ENCODE results near the gene MARK3. TPM values are rescaled to one million over a fixed set of nuclear protein-coding genes. Genes with fewer than 3 reads are reported as not detected.

MARK3 gene
- total RNA-seq, 1 experiment from 2014 or later, result 81.9 TPM

DNA sequence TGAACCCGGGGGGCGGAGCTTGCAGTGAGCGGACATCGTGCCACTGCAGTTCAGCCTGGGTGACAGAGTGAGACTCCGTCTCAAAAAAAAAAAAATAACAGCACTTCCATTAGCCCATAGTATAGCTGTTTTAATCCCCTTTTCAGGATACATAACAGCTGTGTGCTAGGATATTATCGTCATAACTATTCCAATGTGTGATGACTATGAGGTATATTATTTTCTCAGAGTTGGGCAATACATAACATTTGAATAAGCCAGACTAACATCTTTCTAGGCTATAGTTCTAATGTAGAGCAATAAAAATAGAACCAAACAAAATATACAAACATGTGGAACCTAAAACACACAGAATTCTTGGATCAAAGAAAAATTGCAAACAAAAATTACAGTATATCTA, 57.1 kb downstream of the MARK3 start:
- Histone ChIP-seq H2BK5ac (ENCODE audit: insufficient read length, low read length) (no peak overlapping the region), H4K8ac (replicated peaks; ENCODE audit: insufficient read length, low read depth, low read length) (no peak overlapping the region), H3K18ac (ENCODE audit: insufficient read length, low read depth, low read length) (no peak overlapping the region), H3K4me2 (ENCODE audit: insufficient read depth, insufficient read length, low read length) (no peak overlapping the region), H3K9ac (ENCODE audit: extremely low read depth, insufficient read length, low read length) (no peak overlapping the region), H3K79me1 (ENCODE audit: insufficient read depth, low read depth, low read length, poor library complexity, severe bottlenecking) (peaks cover 4% of the 10 kb centered on the region), H3K56ac (ENCODE audit: insufficient read length, low read depth, low read length) (no peak overlapping the region), H3K4me1 (ENCODE audit: insufficient read depth, low read length) (peaks cover 3% of the 10 kb centered on the region; the same call in 1 of the 2 replicates), H4K20me1 (ENCODE audit: control insufficient read depth, insufficient read depth, insufficient read length) (no peaks in the 10 kb centered on the region), H2BK20ac (ENCODE audit: low read depth, low read length, poor library complexity, severe bottlenecking) (no peak overlapping the region), H4K91ac (ENCODE audit: insufficient read length, low read depth, low read length) (no peak overlapping the region), H3K23me2 (ENCODE audit: insufficient read length, low read depth, low read length, poor library complexity, severe bottlenecking) (no peaks in the 10 kb centered on the region), H2BK12ac (ENCODE audit: insufficient read length, low read depth, low read length) (no peak overlapping the region), H2BK15ac (ENCODE audit: low read depth, low read length) (no peak overlapping the region), H4K5ac (ENCODE audit: insufficient read length, low read depth, low read length) (no peak overlapping the region), H3K14ac (ENCODE audit: insufficient read depth, low read length) (no peak overlapping the region), H3T11ph (ENCODE audit: low read length) (no peak overlapping the region), H3K9me3 (ENCODE audit: control insufficient read depth, low read depth, low read length) (no peaks in the 10 kb centered on the region), H2AK5ac (ENCODE audit: insufficient read length, low read length) (no peak overlapping the region), H3K79me2 (ENCODE audit: insufficient read depth, low read length) (peaks cover 4% of the 10 kb centered on the region; the same call in 1 of the 2 replicates), H3K23ac (ENCODE audit: insufficient read length, low read depth, low read length) (no peak overlapping the region), H3K27ac (ENCODE audit: insufficient read length, low read depth, low read length) (no peak overlapping the region), H2BK120ac (ENCODE audit: low read depth, low read length, poor library complexity, severe bottlenecking) (no peak overlapping the region), H3K27me3 (ENCODE audit: insufficient read depth, low read length) (no peaks in the 10 kb centered on the region), H3K4ac (ENCODE audit: low read depth, low read length) (no peak overlapping the region), H2AFZ (ENCODE audit: low read length) (no peak overlapping the region)
- Mint-ChIP-seq H3K4me1 (peaks cover 16 to 17% of the 10 kb centered on the region in 2 experiments), H3K27me3 (ENCODE audit: low read depth) (no peaks in the 10 kb centered on the region), H3K36me3 (ENCODE audit: insufficient read depth in 1 of 3, low read depth in 3 of 3) (peaks cover 14 to 35% (median 26%) of the 10 kb centered on the region in 3 experiments; a peak in 6 of 7 replicates), H3K9me3 (no peaks in the 10 kb centered on the region; a peak in 1 of 5 replicates), H3K27ac (no peak overlapping the region), H3K4me3 (no peak overlapping the region)
- TF ChIP-seq CTCF (conservative IDR thresholded peaks at IDR 0.05), result no peak
- WGBS (ENCODE audit: extremely low coverage, insufficient read length, low lambda C conversion rate), result no CpG with 5 or more reads among the region's 6 CpGs
- no peak for DNase-seq

All from H9 (cell line).